Measurements from ENCODE around the gene GSTO2.
A peak's percentile ranks its signal among the peaks of the same experiment; 100 is the strongest.

GSTO2 gene

DNA sequence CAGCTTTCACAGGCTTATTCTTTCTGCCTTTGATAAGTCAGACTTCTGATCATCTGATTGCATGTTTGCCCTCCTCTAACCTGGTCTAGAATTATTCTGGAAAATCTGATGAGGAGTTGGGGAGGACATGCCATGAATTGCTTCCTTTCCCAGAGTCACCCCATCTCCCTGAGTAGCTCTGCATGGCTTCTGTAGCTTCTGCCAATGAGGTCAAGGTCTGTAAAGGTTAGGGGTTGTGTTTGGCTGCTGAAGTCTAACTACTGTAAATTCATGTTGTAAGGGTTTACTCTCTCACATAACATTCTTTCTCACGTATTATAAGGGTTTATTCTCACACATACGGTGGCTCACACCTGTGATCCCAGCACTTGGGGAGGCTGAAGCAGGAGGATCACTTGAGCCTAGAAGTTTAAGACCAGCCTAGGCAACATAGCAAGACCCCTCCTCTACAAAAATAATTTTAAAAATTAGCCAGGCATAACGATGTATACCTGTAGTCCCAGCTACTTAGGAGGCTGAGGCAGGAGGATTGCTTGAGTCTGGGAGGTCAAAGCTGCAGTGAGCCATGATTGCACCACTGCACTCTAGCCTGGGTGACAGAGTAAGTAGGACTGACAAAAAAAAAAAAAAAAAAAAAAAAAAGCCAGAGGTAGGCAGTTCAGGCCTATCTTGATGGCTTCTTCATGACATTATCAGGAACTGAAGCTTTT is 10.7 kb downstream of the GSTO2 start:
- DNase-seq (ENCODE audit: low read depth in 2 of 2) = no peak

DNA sequence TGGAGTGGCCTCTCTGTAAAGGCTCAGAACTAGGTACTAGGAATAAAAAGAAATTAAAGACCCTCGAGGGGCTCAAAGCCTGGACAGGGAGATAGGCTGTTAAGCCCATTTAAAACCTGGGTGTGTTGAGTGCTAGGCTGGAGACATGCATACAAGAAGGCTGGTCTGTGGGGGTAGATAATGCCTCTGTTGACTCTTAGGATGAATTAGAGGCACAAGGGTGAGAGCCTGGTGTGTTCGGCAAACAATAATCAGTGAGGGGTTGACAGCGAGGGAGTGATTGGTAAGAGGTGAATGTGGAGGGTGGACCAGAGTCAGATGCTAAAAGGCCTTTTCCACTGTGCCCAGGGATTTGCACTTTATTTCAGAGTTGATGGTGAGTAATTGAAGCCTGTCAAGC is 12.7 kb downstream of the GSTO2 start:
- DNase-seq (ENCODE audit: low read depth in 2 of 2) = no peak

DNA sequence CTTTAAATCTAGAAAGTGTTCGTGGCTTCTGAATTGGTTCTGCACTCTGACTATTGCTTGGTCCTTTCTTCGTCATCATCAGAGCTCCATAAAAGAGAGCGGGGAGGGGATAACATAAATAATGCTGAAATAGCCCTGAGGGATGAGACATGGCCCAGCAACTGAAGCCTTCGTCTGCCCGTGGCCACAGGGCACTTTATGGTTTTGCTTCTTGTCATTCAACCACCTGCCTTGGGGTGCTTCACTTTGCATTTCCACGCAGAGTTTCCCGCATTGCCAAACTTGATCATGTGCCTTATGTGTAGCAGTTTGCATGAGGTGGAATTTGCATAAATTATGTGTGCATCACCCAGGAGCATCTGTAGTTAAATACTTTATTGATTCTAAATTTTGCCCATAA is 15.9 kb downstream of the GSTO2 start:
- no peak for DNase-seq (ENCODE audit: low read depth in 2 of 2)

DNA sequence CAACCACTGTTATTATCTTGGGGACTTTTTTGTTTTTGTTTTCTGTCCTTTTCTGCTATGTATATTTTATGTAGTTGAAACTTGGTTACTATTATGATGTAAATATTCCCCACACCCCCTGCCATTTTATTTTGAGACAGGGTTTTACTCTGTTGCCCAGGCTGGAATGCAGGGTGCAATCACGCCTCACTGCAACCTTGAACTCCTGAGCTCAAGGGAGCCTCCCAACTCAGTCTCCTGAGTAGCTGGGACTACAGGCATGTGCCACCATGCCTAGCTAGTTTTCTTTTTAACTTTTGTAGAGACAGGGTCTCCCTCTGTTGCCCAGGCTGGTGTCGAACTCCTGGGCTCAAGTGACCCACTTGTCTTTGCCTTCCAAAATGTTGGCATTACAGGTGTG is 18.0 kb downstream of the GSTO2 start:
- DNase-seq (ENCODE audit: low read depth in 2 of 2) = no peak

DNA sequence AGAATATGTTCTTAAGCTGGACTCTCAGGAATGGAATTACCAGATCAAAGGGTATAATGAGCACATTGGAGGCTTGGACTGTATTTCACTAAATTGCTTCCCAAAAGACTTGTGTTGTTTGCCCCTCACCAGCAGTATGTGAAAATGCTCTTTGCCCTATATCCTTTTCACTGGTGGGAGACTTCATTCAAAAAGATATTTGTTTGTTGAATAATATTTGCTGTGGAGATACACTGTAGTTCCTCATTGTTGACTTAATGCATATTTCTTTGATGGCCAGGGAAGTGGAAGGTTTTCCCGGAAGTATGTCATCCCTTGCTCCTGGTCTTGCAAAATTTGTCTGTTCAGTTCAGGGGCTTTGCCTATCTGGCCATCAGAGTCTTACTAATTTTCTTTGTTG is 19.4 kb downstream of the GSTO2 start:
- no peak for DNase-seq (ENCODE audit: low read depth in 2 of 2)

DNA sequence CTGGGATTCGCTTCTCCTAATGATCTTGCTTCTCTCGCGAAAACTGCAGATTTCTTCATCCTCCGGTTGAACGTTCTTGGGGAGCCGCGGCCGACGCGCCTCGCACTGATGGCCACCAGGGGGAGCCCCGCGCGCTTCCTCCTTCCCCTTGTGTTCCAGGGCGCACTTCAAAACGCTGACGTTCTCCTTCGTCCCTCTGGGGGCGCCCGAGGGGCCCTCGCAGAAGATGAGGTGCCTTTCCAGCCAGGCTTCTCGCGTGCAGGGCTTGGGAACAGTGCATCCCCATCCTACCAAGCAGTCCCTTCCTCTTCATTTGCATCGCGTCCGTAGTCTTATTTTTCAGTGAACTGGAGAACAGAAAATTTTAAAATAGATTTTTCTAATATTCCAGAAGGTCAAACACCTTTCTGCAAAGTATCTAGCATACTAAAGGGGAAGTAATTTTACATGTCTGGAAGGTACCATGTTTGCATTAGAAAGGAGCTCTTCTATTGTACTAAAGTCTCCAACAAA is 22.5 kb downstream of the GSTO2 start:
- peak; percentile 73 to 82 for DNase-seq (ENCODE audit: low read depth in 2 of 2)

DNA sequence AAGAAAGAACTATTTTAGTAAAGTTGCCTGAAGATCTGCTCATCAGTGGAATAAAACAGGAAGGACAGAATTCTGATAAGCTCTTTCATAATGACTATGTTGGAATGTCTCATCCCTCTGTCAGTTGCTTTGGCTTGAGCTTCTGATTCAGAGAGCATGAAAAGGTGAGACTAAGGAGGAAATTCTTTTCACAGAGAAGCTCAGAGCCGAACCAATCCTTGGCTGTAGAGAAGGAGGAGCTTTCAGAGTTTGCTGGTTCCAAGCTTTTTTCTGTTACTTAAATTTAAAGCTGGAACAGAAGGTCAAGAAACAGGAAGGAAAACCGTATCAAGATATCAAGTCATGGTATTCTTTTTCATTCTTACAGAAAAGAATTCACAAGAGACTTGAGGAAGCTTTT is 24.0 kb downstream of the GSTO2 start:
- DNase-seq (ENCODE audit: low read depth in 2 of 2) = no peak

DNA sequence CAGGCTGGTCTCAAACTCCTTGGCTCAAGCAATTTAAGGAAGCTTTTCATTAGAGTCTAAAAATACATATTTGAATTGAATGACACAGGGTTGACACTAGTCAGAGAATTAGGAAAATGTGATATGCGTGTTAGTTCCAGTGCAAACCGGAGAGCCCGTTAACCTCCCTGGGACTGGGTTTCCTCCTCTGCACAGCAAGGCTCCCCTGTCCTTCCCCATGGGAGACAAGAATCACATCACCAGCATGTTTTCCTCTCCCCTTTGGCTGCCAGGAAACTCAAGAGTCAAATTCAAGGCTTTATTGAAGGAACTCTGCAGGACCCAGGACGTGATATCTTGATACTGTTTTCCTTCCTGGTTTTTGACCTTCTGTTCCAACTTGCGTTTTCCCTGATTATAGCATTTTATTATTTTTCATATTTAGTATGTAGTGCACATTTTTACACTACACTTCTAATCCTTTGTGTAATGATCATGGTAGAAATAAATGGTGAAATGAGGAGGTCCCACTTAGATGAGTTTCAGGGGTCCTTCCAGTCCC is 24.9 kb downstream of the GSTO2 start:
- DNase-seq (ENCODE audit: low read depth in 2 of 2) = no peak

DNA sequence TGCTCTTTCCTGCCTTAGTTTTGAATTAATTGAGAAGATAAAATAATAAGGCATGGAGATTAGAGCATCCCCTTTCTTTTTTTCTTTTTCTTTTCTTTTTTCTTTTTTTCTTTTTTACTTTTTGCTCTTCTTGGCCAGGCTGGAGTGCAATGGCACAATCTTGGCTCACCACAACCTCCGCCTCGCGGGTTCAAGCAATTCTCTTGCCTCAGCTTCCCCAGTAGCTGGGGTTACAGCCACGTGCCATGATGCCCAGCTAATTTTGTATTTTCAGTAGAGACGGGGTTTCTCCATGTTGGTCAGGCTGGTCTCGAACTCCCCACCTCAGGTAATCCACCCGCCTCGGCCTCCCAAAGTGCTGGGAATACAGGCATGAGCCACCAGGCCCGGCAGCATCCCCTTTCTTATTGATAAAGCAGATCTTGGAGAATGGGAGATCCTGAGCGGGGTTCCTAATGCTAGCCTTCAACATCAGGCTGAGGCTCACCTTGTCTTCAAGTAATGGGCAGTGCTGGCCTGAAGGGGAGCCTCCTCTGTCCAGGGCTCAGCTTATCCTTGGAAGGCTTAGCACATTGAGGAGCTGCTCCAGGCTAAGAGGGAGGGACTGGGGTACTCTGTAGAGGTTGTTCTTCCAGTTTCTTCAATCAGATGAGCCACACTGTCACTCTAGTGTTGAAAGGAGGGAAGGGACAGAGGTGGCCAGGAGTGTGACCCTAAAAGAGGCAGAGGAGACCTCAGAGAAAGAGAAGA is 27.9 kb downstream of the GSTO2 start:
- no peak for DNase-seq (ENCODE audit: low read depth in 2 of 2)

DNA sequence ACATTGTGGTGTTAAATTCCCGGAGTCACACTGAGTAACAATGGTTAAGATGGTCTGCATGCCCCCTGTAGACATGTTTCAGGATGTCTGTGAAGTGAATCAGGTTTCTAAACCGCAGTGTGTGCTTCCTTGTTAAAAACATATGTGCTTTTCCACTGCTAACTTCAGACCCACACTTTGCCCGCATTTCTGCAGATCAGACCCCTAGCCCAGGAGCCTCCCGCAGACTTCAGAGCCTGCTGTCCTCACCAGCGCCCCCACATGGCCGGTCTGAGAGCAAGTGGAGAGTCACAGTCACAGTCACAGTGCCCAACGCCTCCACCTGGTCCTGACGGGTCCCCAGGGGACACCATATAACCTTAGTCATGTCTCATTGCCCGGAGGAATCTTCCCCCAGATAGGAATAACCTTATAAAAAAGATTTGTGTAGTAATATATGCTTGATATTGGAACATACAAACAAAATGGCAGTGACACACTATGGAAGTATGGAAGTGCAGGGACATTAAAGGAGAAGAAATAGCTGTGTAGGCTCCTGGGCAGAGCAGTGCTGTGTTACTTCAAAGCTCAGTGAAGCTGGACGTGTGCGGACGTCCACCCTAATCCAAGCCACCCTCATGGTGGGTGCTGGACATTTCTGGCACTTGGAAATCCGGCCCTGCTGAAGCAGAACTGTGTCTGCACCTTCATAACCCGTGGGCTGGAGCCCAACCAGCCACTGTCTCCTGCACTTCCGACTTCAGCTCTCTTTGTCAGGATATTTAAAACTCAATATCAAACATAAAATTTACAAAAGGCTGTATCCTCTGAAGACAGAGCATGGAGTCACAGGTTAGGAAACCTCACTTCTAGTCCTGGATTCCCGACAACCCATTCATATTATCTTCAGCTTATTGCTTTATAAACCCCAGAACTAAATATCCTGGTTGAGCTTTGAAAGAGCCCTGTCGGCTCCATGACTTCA is 29.0 kb downstream of the GSTO2 start:
- peak in 1 of 2 experiments; percentile 27 for DNase-seq (ENCODE audit: low read depth in 2 of 2)

DNA sequence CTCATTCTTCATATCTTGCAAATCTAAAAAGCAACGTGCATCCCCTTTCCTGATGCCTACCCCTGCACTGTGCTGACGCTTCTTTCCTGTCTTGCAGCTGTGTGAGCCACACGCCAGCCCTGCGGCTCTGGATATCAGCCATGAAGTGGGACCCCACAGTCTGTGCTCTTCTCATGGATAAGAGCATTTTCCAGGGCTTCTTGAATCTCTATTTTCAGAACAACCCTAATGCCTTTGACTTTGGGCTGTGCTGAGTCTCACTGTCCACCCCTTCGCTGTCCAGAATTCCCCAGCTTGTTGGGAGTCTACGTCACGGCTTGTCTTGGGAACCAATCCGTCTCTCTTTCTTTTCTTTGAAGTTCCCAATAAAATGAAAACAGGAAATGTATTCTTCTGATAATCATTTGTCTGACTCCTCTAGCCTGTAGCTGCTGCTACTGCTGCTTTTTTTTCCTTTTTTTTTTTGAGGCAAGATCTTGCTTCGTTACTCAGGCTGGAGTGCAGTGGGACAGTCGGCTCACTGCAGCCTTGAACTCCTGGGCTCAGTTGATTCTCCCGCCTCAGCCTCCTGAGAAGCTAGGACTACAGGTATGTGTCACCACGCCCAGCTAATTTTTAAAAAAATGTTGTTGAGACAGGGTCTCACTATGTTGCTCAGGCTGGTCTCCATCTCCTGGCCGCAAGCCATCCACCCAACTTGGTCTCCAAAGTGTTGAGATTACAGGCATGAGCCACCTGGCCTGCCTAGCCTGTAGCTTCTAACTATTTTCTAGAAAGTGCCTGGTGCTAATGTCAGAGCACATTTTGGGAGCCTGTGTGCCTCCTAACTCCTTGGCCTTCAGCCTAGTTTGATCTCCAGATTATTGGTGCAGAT is 30.3 kb downstream of the GSTO2 start:
- no peak for DNase-seq (ENCODE audit: low read depth in 2 of 2)

DNA sequence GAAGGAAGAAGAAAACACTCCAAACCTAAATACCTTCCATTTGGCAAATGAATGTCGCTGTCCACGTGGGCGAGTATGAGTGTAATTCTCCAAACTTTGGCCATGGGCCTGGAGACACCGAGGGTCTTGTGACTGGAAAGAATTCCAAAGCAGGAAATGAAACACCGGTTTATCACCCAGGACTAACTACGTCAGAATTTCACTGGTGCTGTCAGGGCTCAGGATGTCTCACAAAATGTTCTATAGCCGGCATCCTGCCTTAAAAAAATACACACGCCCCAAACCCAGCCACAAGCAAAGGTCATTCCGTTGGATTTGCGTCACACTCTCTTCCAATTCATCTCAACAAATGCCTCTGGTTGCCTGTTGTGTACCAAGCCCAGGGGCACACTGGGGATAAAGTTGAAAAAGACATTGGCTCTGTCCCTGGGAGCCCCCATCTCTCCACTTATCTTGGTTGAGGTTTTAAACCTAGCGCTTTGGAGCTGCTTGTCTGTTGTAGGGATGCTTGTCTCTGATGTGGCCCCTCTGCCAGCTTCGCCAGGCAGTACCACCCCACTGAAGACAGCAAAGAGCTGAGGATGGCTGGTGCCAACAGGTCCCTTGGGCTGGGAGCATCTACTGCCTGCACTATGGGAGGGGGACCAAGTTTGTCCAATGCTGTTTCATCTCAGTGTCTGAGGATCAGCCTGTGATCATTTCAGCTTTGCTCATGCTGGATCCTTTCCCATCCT is 31.2 kb downstream of the GSTO2 start:
- no peak for DNase-seq (ENCODE audit: low read depth in 2 of 2)

DNA sequence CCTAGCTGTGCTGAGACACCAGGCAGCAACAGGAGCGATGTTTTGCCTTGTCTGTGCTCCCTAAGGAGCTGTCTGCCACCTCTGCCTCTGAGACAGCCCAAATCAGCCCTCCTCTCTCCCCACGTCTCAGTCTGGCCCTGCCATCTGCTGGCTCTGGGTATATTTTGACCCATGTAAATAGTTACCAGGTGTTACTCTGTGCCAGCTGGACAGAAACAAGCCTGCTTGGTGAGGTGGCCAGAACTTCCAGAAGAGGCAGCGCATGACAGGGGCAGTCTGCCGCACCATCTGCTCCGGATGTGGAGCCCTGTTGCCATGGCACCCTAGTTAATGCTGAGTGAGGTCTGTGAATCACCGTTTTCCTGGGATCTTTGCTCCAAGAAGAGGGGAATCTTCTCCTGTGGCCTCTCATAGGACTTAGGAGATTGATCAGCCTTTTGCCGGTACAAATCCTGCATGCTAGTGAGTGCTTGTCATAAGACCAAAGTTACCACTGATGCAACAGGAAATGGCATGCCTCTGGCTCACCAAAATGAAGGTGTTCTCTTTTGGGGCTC is 31.8 kb downstream of the GSTO2 start:
- no peak for DNase-seq (ENCODE audit: low read depth in 2 of 2)

DNA sequence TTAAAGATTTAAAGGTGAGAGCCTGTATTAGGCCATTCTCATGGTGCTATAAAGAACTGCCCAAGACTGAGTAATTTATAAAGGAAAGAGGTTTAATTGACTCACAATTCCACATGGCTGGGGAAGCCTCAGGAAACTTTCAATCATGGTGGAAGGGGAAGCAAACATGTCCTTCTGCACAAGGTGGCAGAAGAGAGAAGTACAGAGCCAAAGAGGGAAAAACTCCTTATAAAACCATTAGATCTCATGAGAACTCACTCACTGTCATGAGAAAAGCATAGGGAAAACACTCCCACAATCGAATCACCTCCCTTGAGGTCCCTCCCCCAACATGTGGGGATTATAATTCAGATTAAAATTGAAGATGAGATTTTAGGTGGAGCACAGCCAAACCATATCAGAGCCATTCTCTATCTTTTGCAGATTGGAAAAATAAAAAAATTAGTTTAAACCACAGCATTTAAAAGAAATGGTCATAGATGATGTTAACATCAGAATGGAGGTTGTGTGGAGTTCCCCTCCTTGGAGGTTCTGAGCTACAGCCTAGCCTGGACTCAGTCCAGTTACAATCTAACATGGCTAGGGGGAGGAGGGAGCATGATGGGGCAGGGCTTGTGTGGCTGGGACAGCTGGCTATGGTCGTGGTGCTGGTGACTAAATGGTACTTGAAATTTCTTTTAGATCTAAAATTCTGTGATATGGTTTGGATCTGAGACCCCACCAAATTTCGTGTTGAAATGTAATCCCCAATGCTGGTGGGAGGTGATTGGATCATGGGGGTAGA is 33.1 kb downstream of the GSTO2 start:
- no peak for DNase-seq (ENCODE audit: low read depth in 2 of 2)

DNA sequence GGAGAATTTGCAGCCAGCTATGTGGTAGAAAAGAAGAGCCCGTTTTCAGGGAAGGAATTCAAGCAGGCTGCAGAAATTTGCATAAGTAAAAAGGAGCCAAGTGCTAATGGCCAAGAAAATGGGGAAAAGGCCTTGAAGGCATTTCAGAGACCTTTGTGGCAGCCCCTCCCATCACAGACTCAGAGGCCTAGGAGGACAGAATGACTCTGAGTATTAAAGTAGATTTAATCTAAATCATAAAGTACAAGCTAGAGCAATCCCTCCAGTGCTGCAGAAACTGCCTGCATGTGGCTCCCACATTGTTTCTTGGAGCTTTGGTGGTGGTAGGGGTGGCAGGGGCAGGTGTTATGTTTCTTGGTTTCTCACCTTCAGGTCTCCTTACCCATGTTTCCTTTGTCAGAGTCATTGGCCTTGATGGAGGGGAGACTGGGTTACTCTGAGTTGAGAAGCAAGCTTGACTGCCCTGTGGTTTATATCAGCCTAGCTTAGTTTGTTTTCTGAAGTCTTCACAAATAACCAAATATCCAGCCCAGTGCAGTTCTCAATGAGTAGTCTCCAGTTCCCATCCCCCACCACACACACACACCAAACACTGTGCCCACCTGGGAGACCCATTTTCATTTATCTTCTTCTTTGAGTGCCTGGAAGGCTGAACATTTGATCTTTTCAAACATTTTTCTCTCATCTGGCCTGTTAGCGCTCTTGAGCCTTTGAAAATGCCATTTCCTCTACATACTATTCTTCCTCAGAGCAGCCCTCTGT is 34.8 kb downstream of the GSTO2 start:
- no peak for DNase-seq (ENCODE audit: low read depth in 2 of 2)

DNA sequence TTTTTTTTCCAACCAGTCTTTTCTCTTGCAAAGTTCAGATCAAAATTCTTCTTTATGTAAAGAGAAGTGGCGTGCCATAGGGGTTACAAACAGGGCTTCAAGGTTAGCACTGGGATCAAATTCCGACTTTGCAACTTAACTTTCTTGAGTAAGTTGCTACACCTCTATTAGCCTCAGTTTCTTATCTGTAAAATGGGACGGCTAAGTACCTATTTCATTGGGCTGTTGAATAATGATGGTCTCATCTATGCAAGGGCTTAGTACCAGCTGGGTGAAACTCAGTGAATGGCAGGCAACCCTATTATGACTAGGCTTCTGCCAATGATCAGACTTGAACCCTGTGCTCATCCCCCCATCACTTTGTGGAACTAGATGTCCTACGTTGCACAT is 35.4 kb downstream of the GSTO2 start:
- DNase-seq (ENCODE audit: low read depth in 2 of 2) = no peak

DNA sequence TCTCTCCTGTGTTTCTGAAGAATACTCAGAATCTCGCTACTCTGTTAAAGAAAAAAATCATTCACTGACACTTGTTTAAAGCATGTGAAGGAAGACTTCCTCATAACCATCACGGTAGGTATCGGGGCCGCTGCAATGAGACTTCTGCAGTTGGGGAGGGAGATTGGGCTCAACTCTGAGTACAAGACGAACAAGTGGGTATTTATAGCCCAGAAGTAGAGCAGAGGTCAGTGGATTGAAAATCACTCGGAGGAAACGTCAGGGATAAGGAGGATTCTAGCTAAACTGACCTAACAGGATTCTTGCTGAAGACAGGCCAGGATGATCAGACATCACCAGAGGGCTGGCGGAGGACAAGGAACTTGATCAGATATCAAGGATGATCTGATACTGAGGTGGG is 35.9 kb downstream of the GSTO2 start:
- no peak for DNase-seq (ENCODE audit: low read depth in 2 of 2)

DNA sequence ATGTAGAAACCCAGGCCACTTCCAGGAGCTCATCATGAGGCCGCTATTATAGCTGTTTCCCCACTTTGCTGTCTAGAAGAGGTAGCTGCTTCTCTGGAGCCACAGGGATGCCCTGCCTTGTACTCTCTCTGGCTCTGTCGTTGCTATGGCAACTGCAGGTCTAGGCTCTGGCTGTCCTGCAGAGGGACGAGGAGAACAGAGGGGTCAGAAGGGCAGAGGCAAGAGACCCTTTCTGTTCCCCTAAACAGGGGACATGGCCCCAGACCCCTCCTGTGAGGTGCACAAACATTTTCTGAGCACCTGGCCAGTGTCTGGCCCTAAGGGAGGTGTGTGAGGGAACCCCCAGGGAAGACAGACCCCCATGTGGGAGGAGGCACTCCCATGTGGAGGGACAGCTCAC is 37.9 kb downstream of the GSTO2 start:
- no peak for DNase-seq (ENCODE audit: low read depth in 2 of 2)
